Prostate gland (tissue), 2 donors: Measurements from ENCODE around the gene ZNF804A.

ENCODE experiments used
- POLR2AphosphoS5 ChIP-seq: sonication (generic); formaldehyde crosslinking; IDR thresholded peaks from one replicate; pipeline ENCODE4 v1.6.1; 2017; ENCODE audit warnings: antibody characterized with exemption
- TF ChIP-seq, protein P1 (sequence below), 4 experiments: fragments of 200-600 bp in 2 of 4; fragments of 450-650 bp in 2 of 4; sonication (generic) in 2 of 4; IDR thresholded peaks; 1 replicate in 3 of 4; 2 replicates in 1 of 4; pipeline ENCODE4 v1.5.1; 2016 to 2019; ENCODE audit warnings: antibody characterized with exemption in 4 of 4, mild to moderate bottlenecking in 2 of 4, moderate library complexity in 2 of 4

DNA sequence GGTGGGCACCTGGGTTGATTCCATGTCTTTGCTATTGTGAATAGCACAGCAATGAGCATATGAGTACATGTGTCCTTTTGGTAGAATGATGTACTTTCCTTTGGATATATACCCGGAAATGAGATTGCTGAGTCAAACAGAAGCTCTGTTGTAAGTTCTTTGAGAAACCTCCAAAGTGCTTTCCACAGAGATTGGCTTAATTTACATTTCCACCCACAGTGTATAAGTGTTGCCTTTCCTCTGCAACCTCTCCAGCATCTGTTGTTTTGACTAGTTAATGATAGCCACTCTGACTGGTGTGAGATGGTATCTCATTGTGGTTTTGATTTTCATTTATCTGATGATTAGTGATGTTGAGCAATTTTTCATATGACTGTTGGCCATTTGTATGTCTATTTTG is 194.8 kb downstream of the ZNF804A start:
- TF ChIP-seq, protein P1, sequence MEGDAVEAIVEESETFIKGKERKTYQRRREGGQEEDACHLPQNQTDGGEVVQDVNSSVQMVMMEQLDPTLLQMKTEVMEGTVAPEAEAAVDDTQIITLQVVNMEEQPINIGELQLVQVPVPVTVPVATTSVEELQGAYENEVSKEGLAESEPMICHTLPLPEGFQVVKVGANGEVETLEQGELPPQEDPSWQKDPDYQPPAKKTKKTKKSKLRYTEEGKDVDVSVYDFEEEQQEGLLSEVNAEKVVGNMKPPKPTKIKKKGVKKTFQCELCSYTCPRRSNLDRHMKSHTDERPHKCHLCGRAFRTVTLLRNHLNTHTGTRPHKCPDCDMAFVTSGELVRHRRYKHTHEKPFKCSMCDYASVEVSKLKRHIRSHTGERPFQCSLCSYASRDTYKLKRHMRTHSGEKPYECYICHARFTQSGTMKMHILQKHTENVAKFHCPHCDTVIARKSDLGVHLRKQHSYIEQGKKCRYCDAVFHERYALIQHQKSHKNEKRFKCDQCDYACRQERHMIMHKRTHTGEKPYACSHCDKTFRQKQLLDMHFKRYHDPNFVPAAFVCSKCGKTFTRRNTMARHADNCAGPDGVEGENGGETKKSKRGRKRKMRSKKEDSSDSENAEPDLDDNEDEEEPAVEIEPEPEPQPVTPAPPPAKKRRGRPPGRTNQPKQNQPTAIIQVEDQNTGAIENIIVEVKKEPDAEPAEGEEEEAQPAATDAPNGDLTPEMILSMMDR (IDR thresholded peaks at IDR 0.05) = no peak
- TF ChIP-seq POLR2AphosphoS5 = no peak
